ENCODE measurements around the gene CMYA5.

DNA sequence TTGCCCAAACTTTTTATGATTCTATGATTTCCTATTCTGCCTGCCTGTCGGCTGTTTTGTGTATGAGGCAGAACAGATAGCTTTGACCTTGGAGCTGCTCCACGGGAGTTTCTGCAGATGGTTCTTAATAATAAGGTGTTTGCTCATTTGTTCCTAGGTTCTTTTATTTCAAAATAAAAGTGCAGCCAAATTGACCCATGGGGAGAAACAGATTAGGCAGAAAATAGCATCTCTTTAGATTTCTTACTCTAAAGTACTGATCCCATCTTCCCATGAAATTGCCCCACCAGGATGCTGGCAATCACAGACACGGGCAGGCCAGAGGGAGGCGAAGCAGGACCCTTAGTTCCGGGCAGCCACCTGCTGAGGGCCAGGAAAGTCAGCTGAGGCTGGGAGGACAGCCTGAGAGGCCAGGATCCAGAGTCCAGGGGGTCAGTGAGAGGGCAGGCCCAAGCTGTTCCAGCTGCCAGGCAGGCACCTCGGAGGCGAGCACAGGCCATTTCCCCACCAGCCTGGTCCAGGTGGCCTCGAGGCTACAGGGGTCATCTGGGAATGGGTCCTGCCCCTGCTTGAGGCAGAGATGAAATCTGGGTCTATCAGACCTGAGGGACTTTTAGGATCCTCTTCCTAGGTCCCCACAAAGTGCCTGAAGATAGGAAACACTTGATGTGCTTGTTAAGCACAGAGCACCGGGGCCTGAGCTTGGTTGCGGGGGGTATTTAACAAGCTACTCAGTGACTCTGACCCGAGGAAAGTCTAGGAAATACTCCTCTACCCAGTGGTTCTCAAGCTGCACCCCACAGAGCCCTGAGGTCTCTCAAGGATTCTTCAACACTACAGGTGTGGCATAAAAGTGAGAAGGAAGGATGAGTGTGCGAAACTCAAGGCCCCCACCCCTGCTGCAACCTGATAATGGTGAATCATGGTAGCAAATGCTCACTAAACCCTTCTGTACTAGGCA, 145.4 kb downstream of the CMYA5 start:
- TF ChIP-seq POLR2A (IDR thresholded peaks at IDR 0.05; ENCODE audit: low read depth, low read length) (no peak), EZH2 (IDR thresholded peaks at IDR 0.05; ENCODE audit: borderline replicate concordance, low read depth, low read length, severe bottlenecking) (no peak), FOS (IDR thresholded peaks at IDR 0.05; ENCODE audit: borderline replicate concordance, insufficient read depth, low read length) (no peak)
- TF ChIP-seq, protein P1, sequence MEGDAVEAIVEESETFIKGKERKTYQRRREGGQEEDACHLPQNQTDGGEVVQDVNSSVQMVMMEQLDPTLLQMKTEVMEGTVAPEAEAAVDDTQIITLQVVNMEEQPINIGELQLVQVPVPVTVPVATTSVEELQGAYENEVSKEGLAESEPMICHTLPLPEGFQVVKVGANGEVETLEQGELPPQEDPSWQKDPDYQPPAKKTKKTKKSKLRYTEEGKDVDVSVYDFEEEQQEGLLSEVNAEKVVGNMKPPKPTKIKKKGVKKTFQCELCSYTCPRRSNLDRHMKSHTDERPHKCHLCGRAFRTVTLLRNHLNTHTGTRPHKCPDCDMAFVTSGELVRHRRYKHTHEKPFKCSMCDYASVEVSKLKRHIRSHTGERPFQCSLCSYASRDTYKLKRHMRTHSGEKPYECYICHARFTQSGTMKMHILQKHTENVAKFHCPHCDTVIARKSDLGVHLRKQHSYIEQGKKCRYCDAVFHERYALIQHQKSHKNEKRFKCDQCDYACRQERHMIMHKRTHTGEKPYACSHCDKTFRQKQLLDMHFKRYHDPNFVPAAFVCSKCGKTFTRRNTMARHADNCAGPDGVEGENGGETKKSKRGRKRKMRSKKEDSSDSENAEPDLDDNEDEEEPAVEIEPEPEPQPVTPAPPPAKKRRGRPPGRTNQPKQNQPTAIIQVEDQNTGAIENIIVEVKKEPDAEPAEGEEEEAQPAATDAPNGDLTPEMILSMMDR (IDR thresholded peaks at IDR 0.05; ENCODE audit: extremely low read depth in 1 of 2, insufficient read depth in 1 of 2, low read depth in 1 of 2, low read length in 2 of 2) = no peak
- TF ChIP-seq, protein P2, sequence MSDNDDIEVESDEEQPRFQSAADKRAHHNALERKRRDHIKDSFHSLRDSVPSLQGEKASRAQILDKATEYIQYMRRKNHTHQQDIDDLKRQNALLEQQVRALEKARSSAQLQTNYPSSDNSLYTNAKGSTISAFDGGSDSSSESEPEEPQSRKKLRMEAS (IDR thresholded peaks at IDR 0.05; ENCODE audit: insufficient read depth, insufficient read length) = no peak

All from endothelial cell of umbilical vein (primary cell).